ENCODE measurements around the gene SPAG16. TPM values are rescaled to one million over a fixed set of nuclear protein-coding genes. Genes with fewer than 3 reads are reported as not detected.

Gene SPAG16
- total RNA-seq, 1 experiment from 2014 or later, result 17.6 TPM

DNA sequence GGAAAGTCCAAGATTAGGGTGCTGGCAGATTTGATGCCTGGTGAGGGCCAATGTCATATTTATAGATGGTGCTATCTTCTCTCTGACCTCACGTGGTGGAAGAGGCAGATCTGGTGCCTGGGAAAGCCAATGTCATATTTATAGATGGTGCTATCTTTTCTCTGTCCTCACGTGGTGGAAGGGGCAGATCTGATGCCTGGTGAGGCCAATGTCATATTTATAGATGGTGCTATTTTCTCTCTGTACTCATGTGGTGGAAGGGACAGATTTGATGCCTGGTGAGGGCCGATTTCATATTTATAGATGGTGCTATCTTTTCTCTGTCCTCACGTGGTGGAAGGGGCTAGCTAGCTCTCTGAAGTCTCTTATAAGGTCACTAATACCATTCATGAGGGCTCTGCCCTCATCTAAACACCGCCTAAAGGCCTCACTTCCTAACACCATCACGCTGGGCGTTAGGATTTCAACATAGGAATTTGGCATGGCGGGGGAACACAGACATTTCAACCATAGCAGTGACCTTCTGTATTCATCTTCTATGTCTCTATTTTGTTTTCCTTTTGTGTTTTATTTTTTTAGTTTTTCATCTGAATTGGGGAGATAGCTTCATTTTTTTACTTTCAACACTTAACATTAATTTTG is 278.4 kb downstream of the SPAG16 start:
- H3K27me3 ChIP-seq (replicated peaks), result no peaks in the 10 kb centered on the region
- H3K9me3 ChIP-seq (replicated peaks), result 0 out of 2 replicates have a peak, but pooled peaks cover 5% of the 10 kb centered on the region
- no peak overlapping the region for H3K4me3 ChIP-seq
- H3K36me3 ChIP-seq, result no peaks in the 10 kb centered on the region
- no peak overlapping the region for H3K27ac ChIP-seq
- no peaks in the 10 kb centered on the region for H3K4me1 ChIP-seq (replicated peaks)
- DNase-seq (ENCODE audit: low read depth in 1 of 2, low spot score in 2 of 2), result no peak

DNA sequence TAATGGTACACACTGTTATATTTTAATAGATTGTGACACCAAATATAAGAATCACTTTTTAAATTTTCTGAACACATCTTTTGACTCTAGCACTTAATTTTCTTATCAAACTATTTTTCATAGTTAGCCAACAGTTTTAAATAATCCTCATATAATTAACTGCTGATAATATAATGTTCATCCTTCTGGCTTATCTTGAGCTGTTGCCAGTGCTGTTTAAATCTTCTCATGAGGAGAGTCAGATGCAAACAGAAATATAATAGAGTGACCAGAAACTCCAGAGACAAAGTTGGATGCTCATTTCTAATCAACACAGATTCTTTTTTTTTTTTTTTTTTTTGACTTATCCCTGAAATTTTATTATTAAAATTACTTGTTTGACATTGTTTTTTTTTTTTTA is 282.6 kb downstream of the SPAG16 start:
- Histone ChIP-seq H3K36me3 (no peaks in the 10 kb centered on the region), H3K4me1 (replicated peaks) (no peaks in the 10 kb centered on the region), H3K27me3 (replicated peaks) (no peaks in the 10 kb centered on the region), H3K27ac (no peak overlapping the region), H3K4me3 (no peak overlapping the region), H3K9me3 (replicated peaks) (0 out of 2 replicates have a peak, but pooled peaks cover 5% of the 10 kb centered on the region)
- DNase-seq (ENCODE audit: low read depth in 1 of 2, low spot score in 2 of 2), result no peak

DNA sequence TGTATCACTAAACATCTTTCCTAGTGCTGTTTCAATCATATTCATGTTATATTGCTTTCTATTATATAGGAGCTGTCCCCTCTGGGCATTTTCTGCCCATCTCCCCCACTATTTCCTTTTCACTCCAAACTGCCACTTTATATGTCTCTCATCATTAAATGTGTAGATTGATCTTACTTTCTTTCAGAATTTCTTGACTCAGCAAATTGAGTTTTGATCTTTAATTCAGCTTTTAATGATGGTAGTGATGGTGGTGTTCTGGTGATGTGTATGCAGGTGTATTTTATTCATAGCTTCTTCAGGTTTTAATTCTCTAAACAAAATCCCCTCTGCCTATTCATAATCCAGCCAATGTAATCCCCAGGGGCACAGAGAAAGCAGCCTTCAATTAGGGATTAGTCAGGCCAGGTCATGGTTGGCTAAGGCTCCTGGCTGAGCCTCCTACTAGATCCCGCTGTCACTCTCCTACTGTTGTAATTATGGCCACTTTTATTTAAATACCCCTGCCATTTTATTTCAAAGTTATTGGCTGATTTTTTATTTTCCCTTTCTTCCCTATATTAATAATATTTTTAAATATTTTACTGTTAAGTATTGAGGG is 325.4 kb downstream of the SPAG16 start:
- Histone ChIP-seq H3K4me3 (no peak overlapping the region), H3K4me1 (replicated peaks) (no peaks in the 10 kb centered on the region), H3K9me3 (replicated peaks) (no peaks in the 10 kb centered on the region), H3K36me3 (no peaks in the 10 kb centered on the region), H3K27ac (no peak overlapping the region), H3K27me3 (replicated peaks) (no peaks in the 10 kb centered on the region)
- no peak for DNase-seq (ENCODE audit: low read depth in 1 of 2, low spot score in 2 of 2)

DNA sequence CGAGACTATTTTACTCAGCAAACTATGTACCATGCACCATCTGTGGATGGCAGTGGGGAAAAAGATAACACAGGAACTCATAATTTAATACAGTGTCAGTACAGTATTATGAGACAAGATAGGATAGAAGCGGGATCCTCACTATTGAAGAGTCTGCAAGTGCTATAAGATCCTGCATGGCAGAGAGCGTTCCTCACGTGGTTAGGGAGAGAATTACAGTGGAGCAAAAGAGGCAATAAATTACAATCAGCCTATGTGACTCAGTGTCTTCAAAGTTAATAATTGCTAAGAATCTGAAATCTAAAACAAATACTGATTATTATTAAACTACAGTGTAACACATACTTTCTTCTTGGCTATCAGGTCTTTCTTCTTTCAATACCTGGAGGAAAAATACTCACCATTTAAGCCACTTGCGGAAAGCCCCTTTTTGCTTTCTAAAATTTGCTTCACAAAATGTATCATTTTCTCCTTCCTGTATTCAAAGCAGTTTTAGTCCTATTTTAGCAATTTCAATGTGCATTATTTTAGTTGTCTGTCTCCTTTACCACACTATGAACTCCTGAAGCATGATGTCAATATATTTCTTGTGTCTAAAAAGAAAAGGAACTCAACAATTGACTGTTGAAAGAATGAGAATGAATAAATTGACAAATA is 342.9 kb downstream of the SPAG16 start:
- Histone ChIP-seq H3K27me3 (replicated peaks) (no peaks in the 10 kb centered on the region), H3K4me3 (no peak overlapping the region), H3K36me3 (no peaks in the 10 kb centered on the region), H3K9me3 (replicated peaks) (no peaks in the 10 kb centered on the region), H3K4me1 (replicated peaks) (no peaks in the 10 kb centered on the region), H3K27ac (no peak overlapping the region)
- no peak for DNase-seq (ENCODE audit: low read depth in 1 of 2, low spot score in 2 of 2)

DNA sequence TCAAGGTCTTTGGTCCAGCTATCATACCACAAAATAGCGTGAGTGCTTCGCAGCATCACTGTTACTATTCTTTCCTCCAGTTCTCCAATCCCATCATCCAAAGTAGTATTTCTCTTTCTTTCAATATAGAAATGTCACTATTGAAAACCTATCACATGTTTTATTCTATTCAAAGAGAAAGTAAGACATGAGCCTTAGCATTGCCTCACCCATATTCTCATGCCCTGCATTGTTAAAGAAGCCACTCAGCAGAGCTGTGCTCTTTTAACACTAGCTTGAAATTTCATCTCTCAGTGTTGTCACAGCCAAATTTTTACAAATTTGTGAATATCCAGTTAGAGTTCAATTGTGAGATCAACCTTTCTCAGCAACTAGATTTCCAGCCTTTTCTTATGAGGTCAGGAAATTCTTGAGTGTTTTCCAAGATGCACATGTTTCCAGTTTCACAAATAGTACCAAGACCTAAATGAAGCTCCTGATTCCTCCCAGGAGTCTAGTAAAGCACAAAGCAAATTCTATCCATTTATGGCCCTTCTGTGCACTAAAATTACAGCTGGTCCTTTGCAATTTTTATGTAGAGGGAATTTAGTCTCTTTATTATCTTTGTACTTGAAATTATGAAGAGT is 343.7 kb downstream of the SPAG16 start:
- no peaks in the 10 kb centered on the region for H3K4me1 ChIP-seq (replicated peaks)
- no peaks in the 10 kb centered on the region for H3K36me3 ChIP-seq
- no peak overlapping the region for H3K4me3 ChIP-seq
- DNase-seq (ENCODE audit: low read depth in 1 of 2, low spot score in 2 of 2), result no peak
- H3K9me3 ChIP-seq (replicated peaks), result no peaks in the 10 kb centered on the region
- no peak overlapping the region for H3K27ac ChIP-seq
- no peaks in the 10 kb centered on the region for H3K27me3 ChIP-seq (replicated peaks)

DNA sequence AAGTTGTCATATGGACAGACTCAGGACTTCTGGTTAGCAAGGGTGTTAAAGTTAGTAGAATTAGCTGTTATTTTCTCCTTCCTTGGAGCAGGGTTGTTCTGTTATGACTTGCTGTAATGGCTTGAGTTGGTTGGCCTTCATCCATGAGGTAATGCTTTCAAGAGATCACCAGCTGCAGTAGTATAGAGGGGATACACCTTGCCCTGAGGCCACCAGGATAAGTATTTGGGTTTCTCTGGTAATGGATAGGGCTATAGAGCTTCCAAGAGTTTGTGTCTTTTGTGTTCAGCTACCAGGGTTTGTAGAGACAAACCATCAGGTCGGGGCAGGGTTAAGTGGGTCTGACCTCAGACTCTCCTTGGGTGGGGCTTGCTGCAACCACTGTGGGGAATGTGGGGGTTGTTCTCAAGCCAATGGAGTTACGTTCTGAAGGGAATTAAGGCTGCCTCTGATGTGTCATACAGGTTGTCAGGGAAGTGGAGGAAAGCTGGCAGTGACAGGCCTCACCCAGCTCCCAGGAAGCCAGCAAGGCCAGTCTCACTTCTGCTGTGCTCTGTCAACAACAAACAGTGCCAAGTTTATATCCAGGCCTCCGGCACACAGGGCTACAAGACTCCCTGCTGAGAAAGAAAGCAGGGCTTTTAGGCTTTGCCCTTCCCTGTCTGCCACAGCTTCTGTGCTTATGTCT is 356.6 kb downstream of the SPAG16 start:
- DNase-seq (ENCODE audit: low read depth in 1 of 2, low spot score in 2 of 2), result no peak
- Histone ChIP-seq H3K27me3 (replicated peaks) (no peaks in the 10 kb centered on the region), H3K9me3 (replicated peaks) (no peaks in the 10 kb centered on the region), H3K27ac (no peak overlapping the region), H3K36me3 (no peaks in the 10 kb centered on the region), H3K4me3 (no peak overlapping the region), H3K4me1 (replicated peaks) (no peaks in the 10 kb centered on the region)

DNA sequence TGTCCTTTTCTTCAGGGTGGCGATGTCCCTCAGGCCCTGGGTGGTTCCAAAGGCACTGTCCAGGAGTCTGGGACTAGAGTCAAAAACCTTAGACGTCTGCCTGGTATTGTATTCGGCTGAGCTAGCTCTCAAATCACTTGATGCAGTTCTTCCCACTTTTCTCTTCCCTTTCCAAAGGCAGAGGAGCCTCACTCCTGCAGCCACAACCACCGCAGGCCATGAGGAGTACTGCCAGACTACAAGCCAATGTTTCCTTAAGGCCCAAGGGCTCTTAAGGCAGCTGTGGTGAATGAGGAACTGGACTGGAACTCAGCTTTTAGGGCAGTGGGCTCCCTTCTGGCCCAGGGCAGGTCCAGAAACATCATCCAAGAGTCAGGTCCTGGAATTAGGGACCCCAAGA is 360.7 kb downstream of the SPAG16 start:
- Histone ChIP-seq H3K27ac (no peak overlapping the region), H3K27me3 (replicated peaks) (no peaks in the 10 kb centered on the region), H3K36me3 (no peaks in the 10 kb centered on the region), H3K4me1 (replicated peaks) (no peaks in the 10 kb centered on the region), H3K9me3 (replicated peaks) (no peaks in the 10 kb centered on the region), H3K4me3 (no peak overlapping the region)
- no peak for DNase-seq (ENCODE audit: low read depth in 1 of 2, low spot score in 2 of 2)

DNA sequence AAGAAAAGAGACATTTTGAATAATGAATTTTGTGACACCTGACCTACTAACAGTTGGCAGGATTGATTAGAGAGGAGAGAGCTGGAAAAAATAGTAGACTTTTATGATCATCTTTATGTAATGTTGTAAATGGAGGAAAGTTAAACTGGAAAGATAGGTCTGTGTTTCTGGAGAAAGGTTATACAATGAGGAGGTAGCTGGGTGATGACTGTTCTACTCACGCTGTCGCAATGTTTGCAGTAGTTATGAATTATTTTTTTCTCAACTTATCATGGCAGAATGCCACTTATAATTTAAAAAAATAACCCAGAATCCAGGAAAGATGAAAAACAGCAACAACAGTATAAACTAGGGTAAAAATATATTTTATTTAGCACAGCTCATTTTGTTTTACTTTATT is 364.9 kb downstream of the SPAG16 start:
- Histone ChIP-seq H3K4me3 (no peak overlapping the region), H3K27ac (no peak overlapping the region), H3K36me3 (no peaks in the 10 kb centered on the region), H3K9me3 (replicated peaks) (no peaks in the 10 kb centered on the region), H3K27me3 (replicated peaks) (no peaks in the 10 kb centered on the region), H3K4me1 (replicated peaks) (no peaks in the 10 kb centered on the region)
- no peak for DNase-seq (ENCODE audit: low read depth in 1 of 2, low spot score in 2 of 2)

DNA sequence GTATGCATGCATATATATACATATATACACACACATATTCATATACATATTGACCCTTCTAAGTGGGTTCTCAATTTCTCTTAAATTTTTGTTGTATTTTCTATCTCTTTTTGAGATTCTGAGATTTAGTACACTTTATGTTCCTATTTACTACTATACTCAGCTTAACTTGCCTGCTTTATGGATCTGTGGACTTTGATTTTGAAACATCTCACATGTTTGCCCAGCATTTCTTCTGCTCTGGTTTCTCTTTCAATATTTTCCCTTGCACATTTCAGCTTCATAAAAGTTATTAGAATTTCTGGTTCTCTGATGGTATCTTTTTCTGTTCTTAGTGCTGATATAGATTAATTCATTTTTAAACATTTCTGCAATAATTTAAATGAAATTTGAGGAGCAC is 380.6 kb downstream of the SPAG16 start:
- H3K36me3 ChIP-seq, result no peaks in the 10 kb centered on the region
- no peak for DNase-seq (ENCODE audit: low read depth in 1 of 2, low spot score in 2 of 2)
- no peaks in the 10 kb centered on the region; the same call in 1 of the 2 replicates for H3K9me3 ChIP-seq (replicated peaks)
- no peaks in the 10 kb centered on the region for H3K27me3 ChIP-seq (replicated peaks)
- H3K27ac ChIP-seq, result no peak overlapping the region
- no peaks in the 10 kb centered on the region for H3K4me1 ChIP-seq (replicated peaks)
- H3K4me3 ChIP-seq, result no peak overlapping the region

DNA sequence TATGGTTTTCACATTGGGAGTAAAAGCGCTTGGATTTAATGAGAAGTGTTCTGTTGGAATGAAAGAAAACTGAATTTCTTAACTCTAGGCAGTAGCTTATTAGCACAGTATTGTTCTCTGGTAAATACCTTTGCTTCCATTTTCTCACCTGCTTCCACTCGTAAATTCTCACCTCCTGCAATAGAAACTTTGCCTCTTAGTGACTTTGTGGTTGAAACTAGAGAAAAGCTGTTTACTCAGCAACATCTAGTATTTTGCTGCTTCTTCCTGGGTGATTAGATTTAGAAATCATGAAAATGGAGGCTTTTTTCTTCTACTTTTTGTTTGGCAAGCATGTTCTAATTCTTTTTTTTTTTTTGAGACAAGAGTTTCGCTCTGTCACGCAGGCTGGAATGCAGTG is 385.4 kb downstream of the SPAG16 start:
- no peaks in the 10 kb centered on the region for H3K9me3 ChIP-seq (replicated peaks)
- no peaks in the 10 kb centered on the region for H3K27me3 ChIP-seq (replicated peaks)
- no peak for DNase-seq (ENCODE audit: low read depth in 1 of 2, low spot score in 2 of 2)
- no peak overlapping the region for H3K4me3 ChIP-seq
- no peak overlapping the region for H3K27ac ChIP-seq
- H3K4me1 ChIP-seq (replicated peaks), result no peaks in the 10 kb centered on the region
- H3K36me3 ChIP-seq, result no peaks in the 10 kb centered on the region

DNA sequence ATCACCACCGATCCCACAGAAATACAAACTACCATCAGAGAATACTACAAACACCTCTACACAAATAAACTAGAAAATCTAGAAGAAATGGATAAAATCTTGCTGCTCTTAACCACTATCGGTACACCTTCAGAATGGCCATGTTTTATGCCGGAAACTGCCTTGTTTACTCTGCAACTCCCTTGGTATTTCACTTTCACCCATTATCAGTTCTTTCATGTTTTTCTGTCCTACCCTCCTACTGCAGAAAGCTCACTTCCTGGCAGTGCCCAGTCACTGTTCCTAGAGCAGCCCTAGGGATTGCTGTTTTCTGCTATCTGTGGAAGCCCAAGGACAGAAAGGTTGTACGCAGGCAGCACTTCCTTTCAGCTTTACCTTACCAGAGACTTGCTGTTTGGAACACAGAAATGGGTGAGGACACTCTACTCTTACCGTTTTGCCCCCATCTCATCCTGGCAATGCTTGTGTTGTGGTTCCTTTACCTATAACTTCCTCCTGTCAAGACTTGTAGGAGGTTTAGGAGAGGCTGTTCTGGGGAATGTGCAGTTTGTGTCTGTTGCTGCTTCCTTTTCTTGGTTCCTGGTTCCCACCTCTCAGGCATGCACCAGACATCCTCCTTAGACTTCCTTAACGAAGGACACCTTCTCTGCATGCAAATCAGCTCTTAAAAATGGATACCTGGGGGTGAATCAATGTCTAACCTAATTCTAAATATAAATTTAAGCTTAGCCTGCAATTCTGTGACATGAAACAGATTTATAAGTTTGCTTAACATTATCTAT is 394.4 kb downstream of the SPAG16 start:
- no peak overlapping the region for H3K27ac ChIP-seq
- no peaks in the 10 kb centered on the region for H3K9me3 ChIP-seq (replicated peaks)
- no peaks in the 10 kb centered on the region for H3K36me3 ChIP-seq
- no peaks in the 10 kb centered on the region for H3K27me3 ChIP-seq (replicated peaks)
- H3K4me3 ChIP-seq, result no peak overlapping the region
- no peak for DNase-seq (ENCODE audit: low read depth in 1 of 2, low spot score in 2 of 2)
- H3K4me1 ChIP-seq (replicated peaks), result no peaks in the 10 kb centered on the region

DNA sequence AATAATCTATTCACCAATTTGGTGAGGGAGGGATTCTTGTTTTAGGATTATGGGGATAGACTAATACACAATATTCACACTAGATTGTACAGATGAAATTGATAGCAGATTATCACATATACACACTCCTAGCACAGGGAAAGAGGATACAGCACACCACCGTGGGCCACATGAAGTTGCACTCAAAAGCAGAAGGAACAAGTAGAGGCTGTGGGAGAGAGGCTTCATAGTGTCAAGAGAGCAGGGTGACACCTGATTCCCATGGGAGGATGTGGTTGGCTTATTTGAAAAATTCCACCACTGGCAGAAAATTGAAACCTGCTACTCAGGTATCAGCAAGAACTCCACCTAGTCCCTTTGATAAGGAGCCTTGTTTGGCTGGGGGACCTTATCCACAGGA is 395.6 kb downstream of the SPAG16 start:
- Histone ChIP-seq H3K27ac (no peak overlapping the region), H3K9me3 (replicated peaks) (no peaks in the 10 kb centered on the region), H3K4me3 (no peak overlapping the region), H3K36me3 (no peaks in the 10 kb centered on the region), H3K27me3 (replicated peaks) (no peaks in the 10 kb centered on the region), H3K4me1 (replicated peaks) (no peaks in the 10 kb centered on the region)
- no peak for DNase-seq (ENCODE audit: low read depth in 1 of 2, low spot score in 2 of 2)

DNA sequence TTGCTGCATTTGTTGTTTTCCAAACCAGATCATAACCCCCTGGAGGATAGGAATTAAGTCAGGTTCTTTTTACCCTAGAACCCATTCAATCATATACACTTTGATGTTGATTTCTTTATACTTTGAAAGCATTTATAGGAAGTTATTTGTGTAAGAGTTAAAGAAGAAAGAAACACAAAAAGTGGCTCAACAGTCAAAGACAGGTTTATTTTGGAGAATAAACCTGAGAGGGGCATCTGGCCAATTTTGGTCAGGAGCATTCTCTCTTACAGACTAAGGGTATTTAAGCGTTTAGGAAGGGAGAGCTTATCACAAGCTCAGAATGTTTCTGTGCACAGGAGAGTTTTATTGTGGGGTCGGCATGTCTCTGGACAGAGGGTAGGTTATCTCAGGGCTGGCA is 398.0 kb downstream of the SPAG16 start:
- no peak for DNase-seq (ENCODE audit: low read depth in 1 of 2, low spot score in 2 of 2)
- Histone ChIP-seq H3K4me3 (no peak overlapping the region), H3K4me1 (replicated peaks) (no peaks in the 10 kb centered on the region), H3K9me3 (replicated peaks) (no peaks in the 10 kb centered on the region), H3K27ac (no peak overlapping the region), H3K36me3 (no peaks in the 10 kb centered on the region), H3K27me3 (replicated peaks) (no peaks in the 10 kb centered on the region)
